GM19023 (cell line): Measurements from ENCODE around the gene FAM151A.

Experiments
- ATAC-seq: cut with Tn5 transposase; IDR thresholded peaks from one replicate; pipeline ENCODE4 v1.9.1; 2021; ENCODE audit warnings: mild to moderate bottlenecking, moderate library complexity; ENCODE audit not compliant: unreplicated experiment

Gene FAM151A

DNA sequence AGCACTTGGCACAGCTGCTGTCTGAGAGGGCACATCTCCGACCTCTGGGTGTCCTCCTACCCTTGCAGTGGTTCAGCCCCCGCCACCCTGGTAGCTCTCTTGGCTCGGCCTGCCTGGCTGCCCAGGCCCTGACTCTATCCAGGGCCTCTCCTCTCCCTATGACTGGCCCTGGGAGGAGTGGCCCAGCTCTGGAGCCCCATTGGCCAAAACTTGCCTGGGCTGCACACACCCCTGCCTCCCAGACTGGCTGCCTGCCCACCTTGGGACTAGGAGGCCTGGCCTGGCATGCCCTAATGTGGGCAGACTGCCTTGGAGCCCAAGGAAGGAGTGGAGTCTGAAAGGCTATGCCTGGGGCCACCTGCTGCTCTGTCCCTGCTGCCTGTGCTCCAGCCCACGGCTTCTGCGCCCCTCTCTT is 41.7 kb downstream of the FAM151A start:
- ATAC-seq: no peak

DNA sequence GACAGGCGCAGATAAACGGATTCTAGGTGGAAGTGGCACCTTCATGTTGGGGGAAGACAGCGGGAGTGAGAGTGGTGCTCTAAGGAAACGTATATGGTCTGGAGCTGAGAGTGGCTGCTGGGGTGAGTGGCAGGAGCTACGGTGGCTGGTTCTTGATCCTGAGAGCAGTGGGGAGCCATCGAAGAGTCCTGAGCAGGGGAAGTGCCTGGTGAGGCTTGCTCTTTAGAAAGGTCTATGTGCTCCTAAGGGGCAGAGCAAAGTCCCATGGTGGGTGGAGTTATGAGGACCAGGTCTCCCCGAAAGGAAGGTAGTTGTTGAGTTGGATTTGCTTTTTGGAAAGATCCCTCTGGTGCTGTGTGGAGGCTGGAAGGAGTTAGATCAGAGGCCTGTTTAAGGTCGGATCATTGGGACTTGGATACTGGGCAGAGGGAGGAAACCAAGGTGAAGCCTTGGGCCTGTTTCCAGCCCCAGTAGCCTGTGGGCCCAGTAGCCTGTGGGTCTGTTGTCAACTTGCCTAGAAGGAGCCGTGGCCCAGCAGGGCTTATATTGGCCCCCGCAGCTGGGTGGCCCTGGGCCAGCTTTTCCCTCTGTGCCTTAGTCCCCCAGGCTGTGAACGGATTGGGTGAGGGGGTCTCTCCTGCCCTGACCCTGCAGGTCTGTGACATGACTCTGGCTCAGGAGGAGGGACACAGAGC is 42.3 kb downstream of the FAM151A start:
- ATAC-seq: no peak

GRCh38 chr1:54579337-54579781 is 44.0 kb downstream of the FAM151A start:
- ATAC-seq: no peak

- ATAC-seq: no peak
These were observed 45.7 kb downstream of the FAM151A start for GRCh38 chr1:54577612-54578011.

DNA sequence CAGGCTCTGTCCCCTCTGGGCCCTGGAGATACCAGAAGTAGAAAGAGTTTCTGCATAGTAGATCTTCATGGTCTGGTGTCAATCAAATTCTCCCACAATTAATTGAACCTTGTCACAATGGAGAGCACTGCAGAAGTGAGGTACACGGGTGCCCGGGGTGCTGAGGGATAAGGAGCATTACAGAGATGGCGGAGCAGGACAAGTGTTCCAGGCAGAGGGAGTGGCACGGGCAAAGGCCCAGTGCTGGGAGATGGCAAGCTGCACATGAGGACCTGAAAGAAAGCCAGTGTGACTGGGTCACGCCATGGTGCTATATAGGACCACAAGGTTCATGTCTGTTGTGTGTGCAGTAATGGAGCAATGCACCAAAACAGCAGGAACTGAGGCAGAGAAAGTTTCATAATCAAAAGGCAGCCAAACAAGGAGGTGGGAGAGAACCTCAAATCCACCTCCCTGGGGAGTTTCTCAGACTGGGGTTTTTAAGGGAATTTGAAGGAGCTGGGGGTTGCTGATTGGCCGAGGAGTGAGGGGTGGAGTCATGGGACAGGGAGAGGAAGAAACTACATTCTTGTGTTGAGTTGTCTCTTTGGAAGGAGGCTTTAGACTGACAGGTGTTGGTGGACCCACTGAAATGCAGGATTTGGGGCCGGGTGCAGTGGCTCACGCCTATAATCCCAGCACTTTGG is 47.6 kb downstream of the FAM151A start:
- no peak for ATAC-seq

- no peak for ATAC-seq
These were observed 48.2 kb downstream of the FAM151A start for GRCh38 chr1:54575161-54575560.

DNA sequence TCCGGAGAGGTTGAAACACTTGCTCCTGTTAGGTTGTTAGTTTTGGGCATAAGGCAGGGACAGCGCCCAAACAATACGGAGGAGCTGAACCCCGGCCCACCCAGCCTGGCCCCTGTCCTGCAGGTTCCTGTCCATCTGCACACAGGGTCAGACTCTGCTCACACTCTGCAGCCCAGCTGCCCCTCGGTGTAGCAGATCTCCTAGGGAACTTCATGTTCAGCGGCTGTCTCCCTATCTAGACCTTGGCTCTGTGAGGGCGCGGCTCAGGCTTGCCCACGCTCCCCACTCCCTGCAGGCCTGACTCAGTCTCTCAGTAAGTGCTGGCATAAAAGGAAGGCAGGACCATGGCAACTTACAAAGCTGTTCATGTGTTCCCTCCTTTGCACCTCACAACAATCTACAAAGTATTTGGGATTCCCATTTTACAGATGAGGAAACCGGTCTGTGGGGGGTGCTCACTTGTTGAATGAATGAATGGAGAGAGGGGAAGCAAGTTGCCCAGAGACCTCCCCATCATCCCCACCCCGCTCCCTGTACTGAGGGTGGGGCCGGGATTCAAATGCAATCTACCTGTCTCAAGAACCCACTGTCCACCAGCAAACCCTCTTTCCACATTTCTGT is 49.1 kb downstream of the FAM151A start:
- no peak for ATAC-seq

- no peak for ATAC-seq
These were observed 50.8 kb downstream of the FAM151A start for GRCh38 chr1:54572542-54572850.

GRCh38 chr1:54571803-54572541 is 51.4 kb downstream of the FAM151A start:
- ATAC-seq: no peak

DNA sequence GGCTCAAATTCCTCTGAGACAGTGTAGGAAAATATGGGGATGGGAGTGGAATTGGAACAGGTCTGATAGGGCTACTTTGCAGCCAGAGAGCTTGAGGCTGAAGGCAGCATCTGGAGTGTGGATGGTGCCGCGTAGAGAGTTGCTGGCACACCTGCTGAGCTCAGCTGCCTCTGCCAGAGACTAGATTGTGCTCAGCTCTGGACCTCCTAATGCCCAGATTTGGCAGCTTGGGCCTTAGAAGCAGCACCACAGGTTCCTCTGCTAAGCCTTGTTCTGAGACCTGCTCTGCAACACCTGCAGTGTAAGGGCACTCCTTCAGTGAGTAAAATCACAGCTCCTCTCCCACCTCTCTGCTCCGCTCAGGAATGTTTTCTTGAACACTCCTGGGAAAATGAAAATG is 52.0 kb downstream of the FAM151A start:
- ATAC-seq: no peak

- no peak for ATAC-seq
These were observed 53.2 kb downstream of the FAM151A start for GRCh38 chr1:54570161-54570560.

GRCh38 chr1:54569339-54569738 is 54.0 kb downstream of the FAM151A start:
- no peak for ATAC-seq

DNA sequence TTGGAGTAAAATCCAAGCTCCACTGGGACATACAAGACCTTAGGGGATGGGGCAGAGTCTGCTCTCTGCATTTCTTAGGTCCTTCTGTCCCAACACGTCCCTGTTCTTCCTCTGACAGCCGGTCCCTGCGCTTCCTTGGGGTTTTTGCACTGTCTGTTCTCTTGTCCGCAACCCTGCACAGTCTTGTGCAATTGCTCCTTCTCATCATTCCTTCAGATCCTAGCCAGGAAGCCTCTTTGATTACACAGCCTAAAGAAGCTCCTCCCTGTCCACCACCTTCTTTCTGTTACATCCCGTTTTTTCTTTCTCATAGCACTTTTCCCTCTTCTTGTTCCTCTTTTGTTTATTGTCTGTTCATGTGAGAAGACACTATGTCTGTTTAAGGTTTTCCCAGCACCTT is 55.4 kb downstream of the FAM151A start:
- no peak for ATAC-seq

DNA sequence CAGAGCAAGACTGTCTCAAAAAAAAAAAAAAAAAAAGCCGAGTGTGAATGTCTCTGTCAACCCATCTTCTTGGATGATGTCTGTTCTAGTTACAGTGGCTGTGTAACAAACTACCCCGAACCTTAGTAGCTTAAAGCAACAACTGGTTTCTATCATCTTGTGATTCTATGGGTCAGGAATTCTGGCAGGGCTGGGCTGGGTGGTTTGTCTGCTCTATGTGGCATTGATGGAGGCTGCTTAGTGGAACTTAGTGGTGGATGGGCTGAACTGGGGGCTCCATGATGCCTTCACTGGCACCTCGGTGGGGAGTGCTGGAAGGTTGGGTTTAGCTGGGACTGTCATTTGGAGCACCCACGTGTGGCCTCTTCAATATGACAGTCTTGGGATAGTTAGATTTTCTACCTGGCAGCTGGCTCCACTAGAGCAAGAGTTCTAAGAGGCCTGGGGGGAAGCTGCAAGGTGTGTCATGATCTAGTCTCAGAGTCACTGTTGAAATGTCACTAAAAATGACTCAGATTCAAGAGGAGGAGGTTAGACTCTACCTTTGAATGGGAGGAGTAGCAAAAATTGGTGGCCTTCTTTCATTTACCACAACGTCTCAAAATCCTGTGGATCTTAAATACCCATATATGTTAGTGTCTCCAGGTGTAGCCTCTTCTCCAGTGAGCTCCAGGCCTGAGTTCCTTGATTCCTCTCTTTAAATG is 56.7 kb downstream of the FAM151A start:
- ATAC-seq: no peak

GRCh38 chr1:54565113-54565501 is 58.2 kb downstream of the FAM151A start:
- no peak for ATAC-seq

GRCh38 chr1:54564312-54565112 is 58.8 kb downstream of the FAM151A start:
- ATAC-seq: no peak

GRCh38 chr1:54559771-54560231 is 63.5 kb downstream of the FAM151A start:
- ATAC-seq: no peak
